SK-N-SH (cell line): ENCODE measurements around the gene COL5A1.

Experiments used
- CTCF ChIP-seq: fragments of 200-600 bp; sonication (generic); IDR thresholded peaks from 2 replicates; pipeline ENCODE4 v1.6.1; 2017; ENCODE audit warnings: antibody characterized with exemption, mild to moderate bottlenecking, moderate library complexity
- EP300 ChIP-seq, 2 experiments: IDR thresholded peaks; 2 replicates each; pipeline versions ENCODE4 v1.4.0 to v1.6.1; 2012; ENCODE audit warnings: borderline replicate concordance in 1 of 2, low read depth in 1 of 2, low read length in 1 of 2
- GABPA ChIP-seq: IDR thresholded peaks from 2 replicates; pipeline ENCODE4 v1.4.0; 2012; ENCODE audit warnings: low read depth, mild to moderate bottlenecking
- IRF3 ChIP-seq: fragments of 150-350 bp; IDR thresholded peaks from 2 replicates; pipeline ENCODE4 v1.6.1; 2016; ENCODE audit warnings: mild to moderate bottlenecking, low read depth, low read length
- MAX ChIP-seq: IDR thresholded peaks from 2 replicates; pipeline ENCODE4 v1.4.0; 2012; ENCODE audit warnings: low read depth
- RXRA ChIP-seq: IDR thresholded peaks from 2 replicates; pipeline ENCODE4 v1.4.0; 2012; ENCODE audit warnings: low read depth, mild to moderate bottlenecking, borderline replicate concordance

GRCh38 chr9:134753191-134753590, 111.6 kb downstream of the COL5A1 start:
- TF ChIP-seq GABPA (no peak), CTCF (no peak), IRF3 (no peak), RXRA (no peak), EP300 (IDR thresholded peaks at IDR 0.05; ENCODE audit: borderline replicate concordance in 1 of 2, low read depth in 1 of 2, low read length in 1 of 2) (no peak), MAX (no peak)
